Endothelial cell of umbilical vein (primary cell): ENCODE results near the gene DDRGK1. TPM values are rescaled to one million over a fixed set of nuclear protein-coding genes. Genes with fewer than 3 reads are reported as not detected.
A peak's percentile ranks its signal among the peaks of the same experiment; 100 is the strongest.

Experiments used
- BruUV-seq: library from RNA; stranded (reverse); fragments of 400-500 nt; replicated peaks from 2 replicates; lab custom pipeline; 2021; lab: Mats Ljungman, UMichigan
- CTCF ChIA-PET: fragments of 300-600, 350-600 bp; sonication (Branson Sonifier 250); formaldehyde crosslinking; loops from one replicate; lab custom pipeline; 2021; ENCODE audit warnings: antibody characterized with exemption, inconsistent platforms; lab: Charles Lee
- POLR2A ChIA-PET: fragments of 300-600, 350-600 bp; sonication (Branson Sonifier 250); formaldehyde crosslinking; loops from one replicate; lab custom pipeline; 2021; ENCODE audit warnings: antibody characterized with exemption, inconsistent platforms; lab: Charles Lee
- DNase-seq: peaks from one replicate; pipeline ENCODE4 v3.0.0-alpha.2; 2011; ENCODE audit warnings: low read depth, low spot score
- FAIRE-seq: peaks from 2 replicates; lab custom pipeline; 2011; peaks lifted over from hg19 to GRCh38; lab: Jason Lieb, UNC
- H2AFZ ChIP-seq: 2 replicates; pipeline ENCODE4 v1.6.0; 2012; ENCODE audit warnings: low read depth, low read length, control low read depth, inconsistent platforms
- H3K27ac ChIP-seq: 2 replicates; pipeline ENCODE4 v1.5.1; 2011; ENCODE audit warnings: low read depth, mild to moderate bottlenecking, control low read depth, low read length, moderate library complexity; ENCODE audit not compliant: insufficient read depth
- H3K27me3 ChIP-seq, 2 experiments: 2 replicates each; pipeline versions ENCODE4 v1.6.0 to v1.6.1; 2011; ENCODE audit warnings: low read length in 2 of 2, mixed read lengths in 1 of 2; ENCODE audit not compliant: control insufficient read depth in 2 of 2, insufficient read depth in 2 of 2
- H3K36me3 ChIP-seq, 2 experiments: 2 replicates in 1 of 2; 3 replicates in 1 of 2; pipeline ENCODE4 v1.5.1; 2011; ENCODE audit warnings: low read length in 2 of 2, mild to moderate bottlenecking in 1 of 2, moderate library complexity in 1 of 2; ENCODE audit not compliant: control insufficient read depth in 2 of 2, insufficient read depth in 2 of 2; ENCODE audit errors: extremely low read depth in 1 of 2
- H3K4me1 ChIP-seq: 3 replicates; pipeline ENCODE4 v1.5.1; 2011; ENCODE audit warnings: mild to moderate bottlenecking, low read length; ENCODE audit not compliant: control insufficient read depth, insufficient read depth; ENCODE audit errors: extremely low read depth
- H3K4me2 ChIP-seq: 2 replicates; pipeline ENCODE4 v1.6.1; 2011; ENCODE audit warnings: low read length, control low read depth, mixed read lengths; ENCODE audit not compliant: insufficient read depth
- H3K4me3 ChIP-seq, 3 experiments: fragments of 200-600 bp in 1 of 3; sonication (generic), shearing (Covaris generic) in 1 of 3; replicated peaks in 1 of 3; 2 replicates each; pipeline ENCODE4 v1.5.1; 2011 to 2016; ENCODE audit warnings: control low read depth in 3 of 3, low read length in 3 of 3, mild to moderate bottlenecking in 2 of 3, inconsistent platforms in 1 of 3, low read depth in 1 of 3, moderate library complexity in 1 of 3; ENCODE audit not compliant: insufficient read depth in 1 of 3
- H3K79me2 ChIP-seq: 2 replicates; pipeline ENCODE4 v1.6.0; 2012; ENCODE audit warnings: low read length, inconsistent platforms; ENCODE audit not compliant: control insufficient read depth, insufficient read depth
- H3K9ac ChIP-seq: replicated peaks from 2 replicates; pipeline ENCODE3; 2011; ENCODE audit warnings: low read length, control low read depth; ENCODE audit not compliant: insufficient read depth; ENCODE audit errors: extremely low read depth
- H3K9me1 ChIP-seq: replicated peaks from 3 replicates; pipeline ENCODE4 v1.6.0; 2011; ENCODE audit warnings: mild to moderate bottlenecking, low read length; ENCODE audit not compliant: control insufficient read depth, insufficient read depth; ENCODE audit errors: extremely low read depth
- H3K9me3 ChIP-seq: replicated peaks from 2 replicates; pipeline ENCODE4 v1.5.1; 2012; ENCODE audit warnings: low read length, inconsistent platforms; ENCODE audit not compliant: control insufficient read depth, insufficient read depth
- H4K20me1 ChIP-seq: replicated peaks from 2 replicates; pipeline ENCODE3; 2011; ENCODE audit warnings: mild to moderate bottlenecking, low read length; ENCODE audit not compliant: control insufficient read depth, insufficient read depth; ENCODE audit errors: extremely low read depth
- CTCF ChIP-seq, 2 donors: IDR thresholded peaks; 1 replicate in 1 of 2; 2 replicates in 1 of 2; pipeline ENCODE4 v1.5.1; 2011; ENCODE audit warnings: low read length in 2 of 2, mild to moderate bottlenecking in 2 of 2, moderate library complexity in 2 of 2, control low read depth in 1 of 2, inconsistent platforms in 1 of 2, low read depth in 1 of 2; ENCODE audit not compliant: insufficient read depth in 1 of 2; ENCODE audit errors: extremely low read depth in 1 of 2
- EZH2 ChIP-seq: IDR thresholded peaks from 2 replicates; pipeline ENCODE4 v1.6.1; 2012; ENCODE audit warnings: borderline replicate concordance, low read depth, mild to moderate bottlenecking, moderate library complexity, low read length, inconsistent platforms; ENCODE audit not compliant: severe bottlenecking
- FOS ChIP-seq: IDR thresholded peaks from 2 replicates; pipeline ENCODE4 v1.6.1; 2011; ENCODE audit warnings: mild to moderate bottlenecking, low read length, moderate library complexity, borderline replicate concordance; ENCODE audit not compliant: insufficient read depth
- GATA2 ChIP-seq: IDR thresholded peaks from 2 replicates; pipeline ENCODE4 v1.7.0; 2011; ENCODE audit warnings: low read depth, mild to moderate bottlenecking, moderate library complexity, mixed read lengths, low read length; ENCODE audit not compliant: insufficient read length, insufficient read depth
- JUN ChIP-seq: IDR thresholded peaks from 2 replicates; pipeline ENCODE4 v1.6.1; 2011; ENCODE audit warnings: borderline replicate concordance, low read depth; ENCODE audit not compliant: insufficient read length, insufficient read depth
- MAX ChIP-seq: IDR thresholded peaks from 2 replicates; pipeline ENCODE4 v1.6.1; 2011; ENCODE audit not compliant: insufficient read depth, insufficient read length
- MYC ChIP-seq: IDR thresholded peaks from one replicate; pipeline ENCODE4 v1.6.1; 2011; ENCODE audit warnings: mild to moderate bottlenecking, low read depth, low read length
- POLR2A ChIP-seq: IDR thresholded peaks from 2 replicates; pipeline ENCODE4 v1.6.1; 2012; ENCODE audit warnings: low read depth, mild to moderate bottlenecking, control low read depth, low read length
- POLR2AphosphoS5 ChIP-seq: IDR thresholded peaks from 2 replicates; pipeline ENCODE4 v1.6.1; 2012; ENCODE audit warnings: low read depth, mild to moderate bottlenecking, control low read depth, low read length, moderate library complexity; ENCODE audit not compliant: insufficient read depth
- dilution Hi-C: fragments of 300-500 bp; cut with MboI; formaldehyde crosslinking; loops from one replicate; pipeline ENCODE4 v1.15.0; 2019; ENCODE audit warnings: low sequenced_read_pairs; ENCODE audit not compliant: extremely low pct_ligation_motif_present
- intact Hi-C: fragments of 100-400 bp; cut with micrococcal nuclease; formaldehyde crosslinking; loops from one replicate; pipeline ENCODE4 v1.10.0; 2022
- polyA plus RNA-seq, 4 experiments: library from polyadenylated mRNA; depleted of rRNA in 3 of 4; stranded (reverse) in 3 of 4; unstranded in 1 of 4; fragments of >200 nt; gene quantifications; 2 replicates each; pipeline versions ENCODE4 v1.2.1 to v1.2.3, GENCODE V29; 2011 to 2012; ENCODE audit warnings: missing spikeins in 1 of 4
- total RNA-seq: library from RNA; stranded (reverse); gene quantifications from 2 replicates; pipeline ENCODE4 v1.2.3, GENCODE V29; 2021

DDRGK1 gene
- total and polyA plus RNA-seq, 2 donors (not counting 3 experiments of a cell fraction or from before 2014, with no cell fraction given) = 48.5 to 54.0 TPM

- dilution Hi-C loops (no loop called here), intact Hi-C loops (no loop called here)
- no peak overlapping the region for H3K27ac ChIP-seq
These were observed 29.2 kb downstream of the DDRGK1 start for GRCh38 chr20:3175270-3175669.

More at GRCh38 chr20:3175270-3175669, 29.2 kb downstream of the DDRGK1 start:
- BruUV-seq = no TSS peak
- no peaks in the 10 kb centered on the region for H3K9me3 ChIP-seq
- ChIA-PET CTCF (no interaction called here), POLR2A (no interaction called here)
- peak; percentile 13 for DNase-seq
- H4K20me1 ChIP-seq = no peaks in the 10 kb centered on the region
- FAIRE-seq = no peak
- peaks cover 3% of the 10 kb centered on the region in 2 experiments for H3K27me3 ChIP-seq
- no peaks in the 10 kb centered on the region for H3K36me3 ChIP-seq
- H3K4me2 ChIP-seq = peak overlapping the region; percentile 31
- H2AFZ ChIP-seq = no peak overlapping the region
- peak overlapping the region in 1 of 3 experiments; percentile 7 for H3K4me3 ChIP-seq
- H3K9ac ChIP-seq = no peak overlapping the region
- no peaks in the 10 kb centered on the region for H3K79me2 ChIP-seq
- TF ChIP-seq CTCF (IDR thresholded peaks at IDR 0.05; ENCODE audit: extremely low read depth in 1 of 2, insufficient read depth in 1 of 2, low read depth in 1 of 2, low read length in 2 of 2) (no peak), MAX (no peak), POLR2A (no peak), POLR2AphosphoS5 (no peak), JUN (no peak), EZH2 (no peak), MYC (no peak), FOS (no peak), GATA2 (no peak)
- peaks cover 6% of the 10 kb centered on the region for H3K4me1 ChIP-seq
- H3K9me1 ChIP-seq = no peaks in the 10 kb centered on the region
